Measurements from ENCODE around the gene DENND4C.

- TF ChIP-seq POLR2AphosphoS5 (IDR thresholded peaks at IDR 0.05; ENCODE audit: low read depth, low read length) (no peak), REST (IDR thresholded peaks at IDR 0.05; ENCODE audit: insufficient read depth in 1 of 2, low read depth in 2 of 2, low read length in 2 of 2) (no peak)
These were observed 44.3 kb upstream of the DENND4C start for GRCh38 chr9:19186232-19186631.

All from PFSK-1 (cell line).